Endothelial cell of umbilical vein (primary cell): ENCODE results near the gene ZNF790. TPM values are rescaled to one million over a fixed set of nuclear protein-coding genes. Genes with fewer than 3 reads are reported as not detected.

ENCODE experiments used
- BruUV-seq: library from RNA; stranded (reverse); fragments of 400-500 nt; replicated peaks from 2 replicates; lab custom pipeline; 2021; lab: Mats Ljungman, UMichigan
- CTCF ChIA-PET: fragments of 300-600, 350-600 bp; sonication (Branson Sonifier 250); formaldehyde crosslinking; loops from one replicate; lab custom pipeline; 2021; ENCODE audit warnings: antibody characterized with exemption, inconsistent platforms; lab: Charles Lee
- POLR2A ChIA-PET: fragments of 300-600, 350-600 bp; sonication (Branson Sonifier 250); formaldehyde crosslinking; loops from one replicate; lab custom pipeline; 2021; ENCODE audit warnings: antibody characterized with exemption, inconsistent platforms; lab: Charles Lee
- DNase-seq: peaks from one replicate; pipeline ENCODE4 v3.0.0-alpha.2; 2011; ENCODE audit warnings: low read depth, low spot score
- FAIRE-seq: peaks from 2 replicates; lab custom pipeline; 2011; peaks lifted over from hg19 to GRCh38; lab: Jason Lieb, UNC
- H2AFZ ChIP-seq: 2 replicates; pipeline ENCODE4 v1.6.0; 2012; ENCODE audit warnings: low read depth, low read length, control low read depth, inconsistent platforms
- H3K27ac ChIP-seq: 2 replicates; pipeline ENCODE4 v1.5.1; 2011; ENCODE audit warnings: low read depth, mild to moderate bottlenecking, control low read depth, low read length, moderate library complexity; ENCODE audit not compliant: insufficient read depth
- H3K27me3 ChIP-seq, 2 experiments: 2 replicates each; pipeline versions ENCODE4 v1.6.0 to v1.6.1; 2011; ENCODE audit warnings: low read length in 2 of 2, mixed read lengths in 1 of 2; ENCODE audit not compliant: control insufficient read depth in 2 of 2, insufficient read depth in 2 of 2
- H3K36me3 ChIP-seq, 2 experiments: 2 replicates in 1 of 2; 3 replicates in 1 of 2; pipeline ENCODE4 v1.5.1; 2011; ENCODE audit warnings: low read length in 2 of 2, mild to moderate bottlenecking in 1 of 2, moderate library complexity in 1 of 2; ENCODE audit not compliant: control insufficient read depth in 2 of 2, insufficient read depth in 2 of 2; ENCODE audit errors: extremely low read depth in 1 of 2
- H3K4me1 ChIP-seq: 3 replicates; pipeline ENCODE4 v1.5.1; 2011; ENCODE audit warnings: mild to moderate bottlenecking, low read length; ENCODE audit not compliant: control insufficient read depth, insufficient read depth; ENCODE audit errors: extremely low read depth
- H3K4me2 ChIP-seq: 2 replicates; pipeline ENCODE4 v1.6.1; 2011; ENCODE audit warnings: low read length, control low read depth, mixed read lengths; ENCODE audit not compliant: insufficient read depth
- H3K4me3 ChIP-seq, 3 experiments: fragments of 200-600 bp in 1 of 3; sonication (generic), shearing (Covaris generic) in 1 of 3; replicated peaks in 1 of 3; 2 replicates each; pipeline ENCODE4 v1.5.1; 2011 to 2016; ENCODE audit warnings: control low read depth in 3 of 3, low read length in 3 of 3, mild to moderate bottlenecking in 2 of 3, inconsistent platforms in 1 of 3, low read depth in 1 of 3, moderate library complexity in 1 of 3; ENCODE audit not compliant: insufficient read depth in 1 of 3
- H3K79me2 ChIP-seq: 2 replicates; pipeline ENCODE4 v1.6.0; 2012; ENCODE audit warnings: low read length, inconsistent platforms; ENCODE audit not compliant: control insufficient read depth, insufficient read depth
- H3K9ac ChIP-seq: replicated peaks from 2 replicates; pipeline ENCODE3; 2011; ENCODE audit warnings: low read length, control low read depth; ENCODE audit not compliant: insufficient read depth; ENCODE audit errors: extremely low read depth
- H3K9me1 ChIP-seq: replicated peaks from 3 replicates; pipeline ENCODE4 v1.6.0; 2011; ENCODE audit warnings: mild to moderate bottlenecking, low read length; ENCODE audit not compliant: control insufficient read depth, insufficient read depth; ENCODE audit errors: extremely low read depth
- H3K9me3 ChIP-seq: replicated peaks from 2 replicates; pipeline ENCODE4 v1.5.1; 2012; ENCODE audit warnings: low read length, inconsistent platforms; ENCODE audit not compliant: control insufficient read depth, insufficient read depth
- H4K20me1 ChIP-seq: replicated peaks from 2 replicates; pipeline ENCODE3; 2011; ENCODE audit warnings: mild to moderate bottlenecking, low read length; ENCODE audit not compliant: control insufficient read depth, insufficient read depth; ENCODE audit errors: extremely low read depth
- EZH2 ChIP-seq: IDR thresholded peaks from 2 replicates; pipeline ENCODE4 v1.6.1; 2012; ENCODE audit warnings: borderline replicate concordance, low read depth, mild to moderate bottlenecking, moderate library complexity, low read length, inconsistent platforms; ENCODE audit not compliant: severe bottlenecking
- FOS ChIP-seq: IDR thresholded peaks from 2 replicates; pipeline ENCODE4 v1.6.1; 2011; ENCODE audit warnings: mild to moderate bottlenecking, low read length, moderate library complexity, borderline replicate concordance; ENCODE audit not compliant: insufficient read depth
- GATA2 ChIP-seq: IDR thresholded peaks from 2 replicates; pipeline ENCODE4 v1.7.0; 2011; ENCODE audit warnings: low read depth, mild to moderate bottlenecking, moderate library complexity, mixed read lengths, low read length; ENCODE audit not compliant: insufficient read length, insufficient read depth
- JUN ChIP-seq: IDR thresholded peaks from 2 replicates; pipeline ENCODE4 v1.6.1; 2011; ENCODE audit warnings: borderline replicate concordance, low read depth; ENCODE audit not compliant: insufficient read length, insufficient read depth
- MYC ChIP-seq: IDR thresholded peaks from one replicate; pipeline ENCODE4 v1.6.1; 2011; ENCODE audit warnings: mild to moderate bottlenecking, low read depth, low read length
- POLR2A ChIP-seq: IDR thresholded peaks from 2 replicates; pipeline ENCODE4 v1.6.1; 2012; ENCODE audit warnings: low read depth, mild to moderate bottlenecking, control low read depth, low read length
- POLR2AphosphoS5 ChIP-seq: IDR thresholded peaks from 2 replicates; pipeline ENCODE4 v1.6.1; 2012; ENCODE audit warnings: low read depth, mild to moderate bottlenecking, control low read depth, low read length, moderate library complexity; ENCODE audit not compliant: insufficient read depth
- dilution Hi-C: fragments of 300-500 bp; cut with MboI; formaldehyde crosslinking; loops from one replicate; pipeline ENCODE4 v1.15.0; 2019; ENCODE audit warnings: low sequenced_read_pairs; ENCODE audit not compliant: extremely low pct_ligation_motif_present
- intact Hi-C: fragments of 100-400 bp; cut with micrococcal nuclease; formaldehyde crosslinking; loops from one replicate; pipeline ENCODE4 v1.10.0; 2022
- polyA plus RNA-seq, 4 experiments: library from polyadenylated mRNA; depleted of rRNA in 3 of 4; stranded (reverse) in 3 of 4; unstranded in 1 of 4; fragments of >200 nt; gene quantifications; 2 replicates each; pipeline versions ENCODE4 v1.2.1 to v1.2.3, GENCODE V29; 2011 to 2012; ENCODE audit warnings: missing spikeins in 1 of 4
- total RNA-seq: library from RNA; stranded (reverse); gene quantifications from 2 replicates; pipeline ENCODE4 v1.2.3, GENCODE V29; 2021
- TF ChIP-seq, protein P1 (sequence below), 2 donors: IDR thresholded peaks; 1 replicate in 1 of 2; 2 replicates in 1 of 2; pipeline ENCODE4 v1.5.1; 2011; ENCODE audit warnings: low read length in 2 of 2, mild to moderate bottlenecking in 2 of 2, moderate library complexity in 2 of 2, control low read depth in 1 of 2, inconsistent platforms in 1 of 2, low read depth in 1 of 2; ENCODE audit not compliant: insufficient read depth in 1 of 2; ENCODE audit errors: extremely low read depth in 1 of 2
- TF ChIP-seq, protein P2 (sequence below): IDR thresholded peaks from 2 replicates; pipeline ENCODE4 v1.6.1; 2011; ENCODE audit not compliant: insufficient read depth, insufficient read length

The ZNF790 gene
- total and polyA plus RNA-seq, 2 donors (not counting 3 experiments of a cell fraction or from before 2014, with no cell fraction given), result 2.1 to 5.6 TPM

DNA sequence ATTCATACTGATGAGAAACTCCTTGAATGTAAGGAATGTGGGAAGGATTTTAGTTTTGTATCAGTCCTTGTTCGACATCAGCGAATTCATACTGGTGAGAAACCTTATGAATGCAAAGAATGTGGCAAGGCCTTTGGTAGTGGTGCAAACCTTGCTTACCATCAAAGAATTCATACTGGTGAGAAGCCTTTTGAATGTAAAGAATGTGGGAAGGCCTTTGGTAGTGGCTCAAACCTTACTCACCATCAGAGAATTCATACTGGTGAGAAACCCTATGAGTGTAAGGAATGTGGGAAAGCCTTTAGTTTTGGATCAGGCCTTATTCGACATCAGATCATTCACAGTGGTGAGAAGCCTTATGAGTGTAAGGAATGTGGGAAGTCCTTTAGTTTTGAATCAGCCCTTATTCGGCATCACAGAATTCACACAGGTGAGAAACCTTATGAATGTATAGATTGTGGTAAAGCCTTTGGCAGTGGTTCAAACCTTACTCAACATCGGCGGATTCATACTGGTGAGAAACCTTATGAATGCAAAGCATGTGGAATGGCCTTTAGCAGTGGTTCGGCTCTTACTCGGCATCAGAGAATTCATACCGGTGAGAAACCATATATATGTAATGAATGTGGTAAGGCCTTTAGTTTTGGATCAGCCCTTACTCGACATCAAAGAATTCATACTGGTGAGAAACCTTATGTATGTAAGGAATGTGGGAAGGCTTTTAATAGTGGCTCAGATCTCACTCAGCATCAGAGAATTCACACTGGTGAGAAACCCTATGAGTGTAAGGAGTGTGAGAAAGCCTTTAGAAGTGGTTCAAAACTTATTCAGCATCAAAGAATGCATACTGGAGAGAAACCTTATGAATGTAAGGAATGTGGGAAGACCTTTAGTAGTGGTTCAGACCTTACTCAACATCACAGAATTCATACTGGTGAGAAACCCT lies 39.1 kb upstream of the ZNF790 start:
- Histone ChIP-seq H2AFZ (no peak overlapping the region), H4K20me1 (no peaks in the 10 kb centered on the region), H3K27ac (no peak overlapping the region), H3K9me3 (peaks cover 24% of the 10 kb centered on the region), H3K36me3 (peaks cover 0 to 3% of the 10 kb centered on the region in 2 experiments), H3K4me1 (no peaks in the 10 kb centered on the region), H3K9ac (no peak overlapping the region), H3K27me3 (no peaks in the 10 kb centered on the region), H3K4me2 (no peak overlapping the region), H3K4me3 (no peak overlapping the region), H3K9me1 (no peaks in the 10 kb centered on the region), H3K79me2 (no peaks in the 10 kb centered on the region)
- dilution Hi-C loops, result no loop called here
- no TSS peak for BruUV-seq
- intact Hi-C loops, result no loop called here
- CTCF ChIA-PET, result no interaction called here
- TF ChIP-seq POLR2AphosphoS5 (no peak), MYC (no peak), FOS (no peak), EZH2 (no peak), JUN (no peak), GATA2 (no peak), POLR2A (no peak)
- TF ChIP-seq, protein P1, sequence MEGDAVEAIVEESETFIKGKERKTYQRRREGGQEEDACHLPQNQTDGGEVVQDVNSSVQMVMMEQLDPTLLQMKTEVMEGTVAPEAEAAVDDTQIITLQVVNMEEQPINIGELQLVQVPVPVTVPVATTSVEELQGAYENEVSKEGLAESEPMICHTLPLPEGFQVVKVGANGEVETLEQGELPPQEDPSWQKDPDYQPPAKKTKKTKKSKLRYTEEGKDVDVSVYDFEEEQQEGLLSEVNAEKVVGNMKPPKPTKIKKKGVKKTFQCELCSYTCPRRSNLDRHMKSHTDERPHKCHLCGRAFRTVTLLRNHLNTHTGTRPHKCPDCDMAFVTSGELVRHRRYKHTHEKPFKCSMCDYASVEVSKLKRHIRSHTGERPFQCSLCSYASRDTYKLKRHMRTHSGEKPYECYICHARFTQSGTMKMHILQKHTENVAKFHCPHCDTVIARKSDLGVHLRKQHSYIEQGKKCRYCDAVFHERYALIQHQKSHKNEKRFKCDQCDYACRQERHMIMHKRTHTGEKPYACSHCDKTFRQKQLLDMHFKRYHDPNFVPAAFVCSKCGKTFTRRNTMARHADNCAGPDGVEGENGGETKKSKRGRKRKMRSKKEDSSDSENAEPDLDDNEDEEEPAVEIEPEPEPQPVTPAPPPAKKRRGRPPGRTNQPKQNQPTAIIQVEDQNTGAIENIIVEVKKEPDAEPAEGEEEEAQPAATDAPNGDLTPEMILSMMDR (IDR thresholded peaks at IDR 0.05; ENCODE audit: extremely low read depth in 1 of 2, insufficient read depth in 1 of 2, low read depth in 1 of 2, low read length in 2 of 2), result no peak
- TF ChIP-seq, protein P2, sequence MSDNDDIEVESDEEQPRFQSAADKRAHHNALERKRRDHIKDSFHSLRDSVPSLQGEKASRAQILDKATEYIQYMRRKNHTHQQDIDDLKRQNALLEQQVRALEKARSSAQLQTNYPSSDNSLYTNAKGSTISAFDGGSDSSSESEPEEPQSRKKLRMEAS, result no peak
- POLR2A ChIA-PET, result no interaction called here
- DNase-seq (no peak), FAIRE-seq (no peak)
